PC-3 (cell line): ENCODE results near the gene EIF4A3.

Source experiments
- CTCF ChIP-seq: fragments of 300-600 bp; sonication (generic); conservative IDR thresholded peaks from 2 replicates; pipeline ENCODE4 v1.5.1; 2017; ENCODE audit warnings: antibody characterized with exemption, low read depth, mild to moderate bottlenecking, low read length
- EZH2 ChIP-seq: fragments of 300-600 bp; sonication (generic); IDR thresholded peaks from one replicate; pipeline ENCODE4 v1.6.1; 2017; ENCODE audit warnings: antibody characterized with exemption, mild to moderate bottlenecking, low read length; ENCODE audit not compliant: unreplicated experiment

DNA sequence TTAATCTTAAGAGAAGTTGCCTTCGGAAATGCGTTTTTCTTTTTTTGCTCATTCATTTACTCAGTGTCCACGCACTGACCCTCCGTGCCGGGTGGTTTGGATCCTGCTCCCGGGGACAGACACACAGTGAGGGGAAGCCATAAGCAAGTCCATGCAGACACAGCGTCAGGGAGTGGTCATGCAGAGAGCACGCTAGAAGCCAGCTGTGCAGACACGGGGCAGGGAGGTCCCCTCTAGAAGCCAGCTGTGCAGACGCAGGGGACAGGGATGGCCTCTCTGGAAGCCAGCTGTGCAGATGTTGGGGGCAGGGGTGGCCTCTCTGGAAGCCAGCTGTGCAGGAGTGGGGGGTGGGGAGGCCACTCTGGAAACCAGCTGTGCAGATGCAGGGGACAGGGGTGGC, 40.8 kb downstream of the EIF4A3 start:
- TF ChIP-seq CTCF: no peak
- no peak for TF ChIP-seq EZH2
